Measurements from ENCODE around the gene SUPT4H1. TPM values are rescaled to one million over a fixed set of nuclear protein-coding genes. Genes with fewer than 3 reads are reported as not detected.

The SUPT4H1 gene
- polyA plus RNA-seq, 6 donors from 2014 or later, result 77.4 to 128 (median 110) TPM

DNA sequence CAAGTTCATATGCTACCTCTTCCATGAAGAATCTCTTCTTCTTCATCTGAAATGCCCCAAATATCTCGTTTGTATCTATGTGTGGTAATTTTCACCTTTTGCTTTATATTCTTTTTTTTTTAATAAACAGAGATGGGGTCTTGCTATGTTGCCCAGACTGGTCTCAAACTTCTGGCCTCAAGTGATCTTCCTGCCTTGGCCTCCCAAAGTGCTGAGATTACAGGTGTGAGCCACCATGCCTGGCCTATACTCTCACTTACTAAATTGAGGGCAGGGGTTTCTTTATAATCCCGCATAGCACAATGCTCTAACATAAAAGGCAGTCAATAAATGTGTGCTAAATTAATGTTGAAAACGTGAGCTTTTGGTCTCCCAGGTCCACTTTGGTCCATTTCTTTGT is 34.7 kb upstream of the SUPT4H1 start:
- Mint-ChIP-seq H3K4me1 (peaks cover 20 to 28% (median 24%) of the 10 kb centered on the region in 3 donors), H3K4me3 (no peak overlapping the region), H3K9me3 (no peaks in the 10 kb centered on the region), H3K27ac (no peak overlapping the region), H3K36me3 (no peaks in the 10 kb centered on the region), H3K27me3 (no peaks in the 10 kb centered on the region)
- DNase-seq (no peak), ATAC-seq (ENCODE audit: low read depth in 2 of 2) (no peak)

DNA sequence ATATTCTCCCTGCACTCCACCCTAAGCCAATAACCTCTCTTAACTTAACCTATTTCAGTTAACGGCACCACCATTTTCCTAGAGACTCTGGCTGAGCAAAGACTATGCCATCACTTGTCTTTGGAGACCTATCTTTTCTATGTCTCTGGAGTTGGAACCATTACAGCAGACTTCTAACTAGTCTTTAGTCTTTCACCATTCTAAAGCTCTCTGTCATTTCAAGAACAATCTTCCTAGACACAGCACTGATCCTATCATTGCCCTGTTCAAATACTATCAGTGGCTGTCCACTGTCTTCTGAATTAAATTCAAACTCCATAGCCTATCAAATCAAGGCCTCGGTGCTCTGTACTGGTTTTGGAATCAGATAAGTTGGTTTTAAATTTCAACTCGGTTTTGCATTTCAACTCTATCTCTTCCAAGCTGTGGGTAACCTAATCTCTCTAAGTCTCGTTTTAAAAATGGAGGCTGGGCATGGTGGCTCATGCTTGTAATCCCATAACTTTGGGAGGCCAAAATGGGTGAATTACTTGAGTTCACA is 33.4 kb upstream of the SUPT4H1 start:
- Mint-ChIP-seq H3K36me3 (no peaks in the 10 kb centered on the region), H3K27me3 (no peaks in the 10 kb centered on the region), H3K27ac (no peak overlapping the region), H3K4me3 (no peak overlapping the region), H3K4me1 (peaks cover 24 to 36% (median 26%) of the 10 kb centered on the region in 3 donors), H3K9me3 (no peaks in the 10 kb centered on the region)
- no peak for ATAC-seq (ENCODE audit: low read depth in 2 of 2)
- no peak for DNase-seq

DNA sequence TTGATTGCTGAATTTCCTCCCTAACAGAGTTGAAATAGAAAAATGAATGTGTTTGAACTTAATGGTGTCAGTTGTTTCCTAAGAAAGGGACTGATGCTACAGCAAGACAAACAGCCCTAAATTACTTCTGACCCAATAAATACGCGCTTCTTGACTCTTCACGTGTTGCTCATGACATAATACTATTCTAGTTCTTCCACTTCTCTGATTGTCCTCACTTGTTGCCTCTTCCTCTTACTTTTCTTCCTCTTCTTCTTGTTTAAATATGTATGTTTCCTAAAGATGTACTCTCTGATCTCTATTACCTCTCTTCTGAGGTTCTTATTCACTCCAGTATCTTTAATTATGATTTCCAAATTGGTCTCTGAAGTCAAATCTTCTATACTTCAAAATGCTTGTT is 32.9 kb upstream of the SUPT4H1 start:
- DNase-seq, result no peak
- no peak for ATAC-seq (ENCODE audit: low read depth in 2 of 2)
- Mint-ChIP-seq H3K36me3 (no peaks in the 10 kb centered on the region), H3K9me3 (no peaks in the 10 kb centered on the region), H3K27ac (no peak overlapping the region), H3K4me1 (peaks cover 24 to 36% (median 26%) of the 10 kb centered on the region in 3 donors), H3K27me3 (no peaks in the 10 kb centered on the region), H3K4me3 (no peak overlapping the region)

- H3K4me3 Mint-ChIP-seq, result no peak overlapping the region
- no peaks in the 10 kb centered on the region for H3K36me3 Mint-ChIP-seq
- H3K4me1 Mint-ChIP-seq, result peaks cover 24 to 36% (median 26%) of the 10 kb centered on the region in 3 donors
- no peak for ATAC-seq (ENCODE audit: low read depth in 2 of 2)
- no peaks in the 10 kb centered on the region for H3K9me3 Mint-ChIP-seq
- no peak for DNase-seq
- H3K27ac Mint-ChIP-seq, result peak overlapping the region in 5 of 6 donors; percentile 5 to 75 (median 11)
- H3K27me3 Mint-ChIP-seq, result no peaks in the 10 kb centered on the region
These were observed 32.0 kb upstream of the SUPT4H1 start for GRCh38 chr17:58383892-58384462.

GRCh38 chr17:58382872-58383242 is 30.9 kb upstream of the SUPT4H1 start:
- ATAC-seq (ENCODE audit: low read depth in 2 of 2) (no peak), DNase-seq (no peak)
- Mint-ChIP-seq H3K9me3 (no peaks in the 10 kb centered on the region), H3K27me3 (no peaks in the 10 kb centered on the region), H3K36me3 (no peaks in the 10 kb centered on the region), H3K27ac (peak overlapping the region in 3 of 6 donors; percentile 6 to 48 (median 28)), H3K4me3 (peak overlapping the region in 1 of 8 donors; percentile 43), H3K4me1 (peaks cover 24 to 36% (median 26%) of the 10 kb centered on the region in 3 donors)

DNA sequence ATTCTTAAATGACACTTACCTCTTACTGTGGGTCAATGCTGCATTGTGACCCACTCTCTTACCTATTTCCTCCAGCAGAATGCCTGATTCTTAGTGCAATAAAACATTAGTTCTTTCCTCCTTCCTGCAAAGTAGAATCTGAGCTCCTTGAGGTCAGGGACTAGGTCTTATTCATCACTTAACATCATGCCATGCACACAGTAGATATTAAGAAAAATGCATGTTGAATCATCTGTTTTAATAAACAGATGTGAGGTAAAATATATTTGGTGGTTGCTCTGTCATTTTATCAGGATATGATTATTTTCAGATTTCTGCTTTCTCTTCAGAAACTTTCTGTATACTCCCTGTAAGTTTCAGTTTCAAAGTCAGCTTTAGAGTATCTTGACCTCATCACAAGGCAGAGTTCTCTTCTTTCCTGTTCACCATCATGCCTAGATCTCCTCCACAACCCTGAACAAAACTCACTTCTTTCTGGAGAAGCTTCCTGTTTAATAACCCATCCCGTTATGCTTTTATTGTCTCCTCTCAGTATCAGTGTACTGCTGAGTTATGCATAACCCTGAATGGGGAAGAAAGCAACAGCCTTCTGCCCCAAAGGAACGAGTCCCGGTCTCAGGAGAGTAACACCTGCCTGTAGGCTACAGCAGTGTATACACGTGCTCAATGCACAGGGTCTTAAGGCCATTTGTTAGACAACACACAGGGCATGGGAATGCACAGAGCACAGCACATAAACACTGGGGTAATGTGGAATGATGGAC is 30.3 kb upstream of the SUPT4H1 start:
- no peaks in the 10 kb centered on the region for H3K36me3 Mint-ChIP-seq
- peaks cover 24 to 36% (median 26%) of the 10 kb centered on the region in 3 donors for H3K4me1 Mint-ChIP-seq
- no peaks in the 10 kb centered on the region for H3K27me3 Mint-ChIP-seq
- H3K27ac Mint-ChIP-seq, result peak overlapping the region in 5 of 6 donors; percentile 6 to 86 (median 48)
- no peaks in the 10 kb centered on the region for H3K9me3 Mint-ChIP-seq
- peak overlapping the region in 6 of 8 donors; percentile 16 to 67 (median 37) for H3K4me3 Mint-ChIP-seq
- ATAC-seq (ENCODE audit: low read depth in 2 of 2) (peak; percentile 61 to 75), DNase-seq (peak; percentile 15)

- DNase-seq (no peak), ATAC-seq (ENCODE audit: low read depth in 2 of 2) (no peak)
- peak overlapping the region in 4 of 6 donors; percentile 5 to 86 (median 41) for H3K27ac Mint-ChIP-seq
- peak overlapping the region in 2 of 8 donors; percentile 22 to 43 for H3K4me3 Mint-ChIP-seq
- no peaks in the 10 kb centered on the region for H3K36me3 Mint-ChIP-seq
- peaks cover 24 to 36% (median 26%) of the 10 kb centered on the region in 3 donors for H3K4me1 Mint-ChIP-seq
- no peaks in the 10 kb centered on the region for H3K27me3 Mint-ChIP-seq
- no peaks in the 10 kb centered on the region for H3K9me3 Mint-ChIP-seq
These were observed 29.4 kb upstream of the SUPT4H1 start for GRCh38 chr17:58381124-58382035.

- no peaks in the 10 kb centered on the region for H3K36me3 Mint-ChIP-seq
- no peak overlapping the region for H3K4me3 Mint-ChIP-seq
- no peaks in the 10 kb centered on the region for H3K9me3 Mint-ChIP-seq
- H3K27me3 Mint-ChIP-seq, result no peaks in the 10 kb centered on the region
- ATAC-seq (ENCODE audit: low read depth in 2 of 2) (no peak), DNase-seq (no peak)
- peaks cover 23 to 36% (median 26%) of the 10 kb centered on the region in 3 donors for H3K4me1 Mint-ChIP-seq
- peak overlapping the region in 3 of 6 donors; percentile 5 to 63 (median 23) for H3K27ac Mint-ChIP-seq
These were observed 28.5 kb upstream of the SUPT4H1 start for GRCh38 chr17:58380207-58381123.

- Mint-ChIP-seq H3K4me1 (peaks cover 22 to 33% (median 24%) of the 10 kb centered on the region in 3 donors), H3K27me3 (no peaks in the 10 kb centered on the region), H3K36me3 (no peaks in the 10 kb centered on the region), H3K27ac (no peak overlapping the region), H3K4me3 (peak overlapping the region in 1 of 8 donors; percentile 10), H3K9me3 (no peaks in the 10 kb centered on the region)
- ATAC-seq (ENCODE audit: low read depth in 2 of 2) (no peak), DNase-seq (no peak)
These were observed 27.5 kb upstream of the SUPT4H1 start for GRCh38 chr17:58379511-58379824.

DNA sequence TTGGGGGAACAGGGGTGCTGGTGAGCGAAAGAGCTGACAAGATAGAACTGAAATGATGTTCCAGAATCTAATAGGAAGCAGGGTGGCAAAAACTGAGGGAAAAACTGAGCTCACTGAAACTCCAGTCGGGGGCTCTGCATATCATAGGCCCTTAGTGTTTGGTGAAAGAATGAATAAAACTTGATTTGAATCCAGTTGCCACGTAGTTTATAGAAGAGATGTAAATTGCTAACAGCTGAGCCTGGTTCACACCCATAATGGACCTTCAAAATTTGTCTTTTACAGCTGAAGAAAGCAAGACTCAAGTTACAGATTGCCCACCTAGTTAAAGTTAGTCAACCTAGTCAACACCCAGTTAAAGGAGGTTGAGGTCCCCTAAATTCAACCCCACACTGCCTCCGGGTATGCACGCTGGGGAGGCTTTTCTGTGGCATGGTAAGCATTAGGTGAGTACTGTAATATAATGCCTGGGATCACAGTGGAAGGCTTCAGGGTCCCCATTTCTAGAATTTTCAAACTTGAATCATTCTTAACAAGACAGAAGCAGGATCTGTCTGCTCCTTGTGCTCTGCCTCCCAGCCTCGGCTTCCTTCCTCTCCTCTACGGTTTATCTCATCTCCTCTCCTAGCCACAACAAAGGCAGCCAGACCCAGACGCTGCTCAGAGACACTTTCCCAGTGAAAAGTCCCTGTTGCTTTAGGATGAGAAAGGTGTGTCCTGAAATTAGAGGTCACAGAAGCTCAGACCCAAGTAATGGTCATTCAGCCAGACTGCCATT is 26.9 kb upstream of the SUPT4H1 start:
- ATAC-seq (ENCODE audit: low read depth in 2 of 2) (no peak), DNase-seq (no peak)
- Mint-ChIP-seq H3K4me1 (peaks cover 21 to 31% (median 24%) of the 10 kb centered on the region in 3 donors), H3K36me3 (no peaks in the 10 kb centered on the region), H3K27ac (no peak overlapping the region), H3K27me3 (no peaks in the 10 kb centered on the region), H3K9me3 (no peaks in the 10 kb centered on the region), H3K4me3 (peak overlapping the region in 1 of 8 donors; percentile 10)

- Mint-ChIP-seq H3K36me3 (no peaks in the 10 kb centered on the region), H3K4me1 (peaks cover 11 to 24% (median 22%) of the 10 kb centered on the region in 3 donors)
- no peak for DNase-seq
These were observed 25.7 kb upstream of the SUPT4H1 start for GRCh38 chr17:58377661-58378060.

DNA sequence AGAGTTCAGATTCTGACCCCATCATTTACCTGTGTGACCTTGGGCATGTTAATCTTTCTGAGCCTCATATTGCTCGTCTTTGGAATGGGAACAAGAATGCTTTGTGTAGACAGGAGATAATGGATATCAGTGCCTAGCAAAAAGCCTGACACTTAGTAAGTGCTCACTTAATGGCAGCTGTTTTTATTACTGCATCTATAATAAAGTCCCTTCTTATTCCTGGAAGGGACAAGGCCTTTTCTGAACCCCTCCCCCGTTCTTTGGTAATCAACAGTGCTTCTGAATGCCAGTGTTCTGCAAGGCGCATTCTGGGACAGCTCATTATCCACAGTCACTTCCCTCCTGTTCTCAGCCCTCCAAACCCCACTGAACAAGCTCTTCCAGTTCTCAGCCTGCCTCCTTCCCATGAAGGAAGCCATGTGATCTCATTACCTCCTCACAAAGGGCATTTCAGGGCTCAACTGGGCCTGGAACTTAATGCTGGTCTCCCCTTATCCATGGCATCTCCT is 25.1 kb upstream of the SUPT4H1 start:
- Mint-ChIP-seq H3K27ac (peak overlapping the region in 1 of 6 donors; percentile 13), H3K27me3 (no peaks in the 10 kb centered on the region), H3K4me3 (no peak overlapping the region), H3K4me1 (peaks cover 6 to 22% (median 17%) of the 10 kb centered on the region in 3 donors), H3K9me3 (no peaks in the 10 kb centered on the region), H3K36me3 (no peaks in the 10 kb centered on the region)
- ATAC-seq (ENCODE audit: low read depth in 2 of 2) (no peak), DNase-seq (no peak)

More at GRCh38 chr17:58377661-58378060, 25.7 kb upstream of the SUPT4H1 start:
- H3K27ac Mint-ChIP-seq, result no peak overlapping the region
- H3K27me3 Mint-ChIP-seq, result no peaks in the 10 kb centered on the region
- H3K4me3 Mint-ChIP-seq, result no peak overlapping the region
- H3K9me3 Mint-ChIP-seq, result no peaks in the 10 kb centered on the region
- no peak for ATAC-seq (ENCODE audit: low read depth in 2 of 2)
